HG02798 (cell line): ENCODE results near the gene KCNMB2.
"Not testable (repeated sequence)": the region's sequence is repeated elsewhere in the genome, so short reads cannot be mapped to it uniquely, and the experiment has no call there.

ENCODE experiments used
- ATAC-seq: cut with Tn5 transposase; IDR thresholded peaks from one replicate; pipeline ENCODE4 v1.9.1; 2021; ENCODE audit warnings: mild to moderate bottlenecking; ENCODE audit not compliant: unreplicated experiment, poor library complexity

Gene KCNMB2

DNA sequence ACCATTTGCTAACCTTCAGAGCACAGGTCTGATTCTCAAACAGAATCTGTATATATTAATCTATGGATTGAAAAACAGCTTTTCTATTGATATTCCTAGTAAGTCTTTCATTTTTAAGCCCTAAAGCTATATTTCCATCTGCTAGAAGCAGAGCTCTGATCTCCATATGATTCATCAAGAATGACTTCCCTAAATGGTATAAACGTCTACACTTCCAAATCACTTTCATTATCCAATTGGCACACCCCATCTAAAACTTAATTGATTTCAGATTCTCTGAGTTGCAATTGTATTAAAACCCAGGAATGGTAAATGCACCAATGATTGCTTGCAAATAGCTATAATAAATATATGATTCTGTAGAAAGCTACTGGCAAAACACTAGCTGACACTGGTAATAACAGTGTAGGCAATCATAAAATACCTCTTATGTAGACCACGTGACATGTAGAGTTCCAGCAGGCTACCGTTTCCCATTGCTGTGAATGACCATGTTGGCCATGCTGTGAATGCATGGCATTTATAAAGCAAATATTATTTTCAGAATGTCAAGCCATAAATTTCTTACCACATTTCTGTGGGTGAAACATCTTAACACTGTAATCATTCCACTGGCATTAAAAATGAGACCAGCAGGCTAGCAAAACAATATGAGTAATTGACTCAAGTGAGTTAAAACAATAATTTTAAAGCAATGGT, 309.3 kb downstream of the KCNMB2 start:
- no peak for ATAC-seq

DNA sequence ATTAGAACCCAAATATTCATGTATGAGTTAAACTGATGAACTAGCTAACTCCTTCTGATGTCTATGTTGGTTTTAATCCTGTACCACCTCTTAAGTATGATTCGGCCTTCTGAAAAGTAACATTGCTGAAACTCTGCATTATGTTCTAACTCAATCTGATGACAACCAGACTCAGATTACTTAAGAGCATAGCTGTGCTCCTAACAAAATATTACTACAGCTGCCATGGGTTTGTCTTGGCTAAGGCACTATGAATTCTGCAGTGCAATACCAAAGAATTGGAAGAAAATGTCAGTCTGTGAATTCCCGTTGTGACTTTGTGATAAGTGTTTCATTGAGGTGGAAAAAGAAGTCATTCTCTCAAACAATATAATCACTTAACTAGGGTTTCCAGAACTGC, 311.0 kb downstream of the KCNMB2 start:
- no peak for ATAC-seq

DNA sequence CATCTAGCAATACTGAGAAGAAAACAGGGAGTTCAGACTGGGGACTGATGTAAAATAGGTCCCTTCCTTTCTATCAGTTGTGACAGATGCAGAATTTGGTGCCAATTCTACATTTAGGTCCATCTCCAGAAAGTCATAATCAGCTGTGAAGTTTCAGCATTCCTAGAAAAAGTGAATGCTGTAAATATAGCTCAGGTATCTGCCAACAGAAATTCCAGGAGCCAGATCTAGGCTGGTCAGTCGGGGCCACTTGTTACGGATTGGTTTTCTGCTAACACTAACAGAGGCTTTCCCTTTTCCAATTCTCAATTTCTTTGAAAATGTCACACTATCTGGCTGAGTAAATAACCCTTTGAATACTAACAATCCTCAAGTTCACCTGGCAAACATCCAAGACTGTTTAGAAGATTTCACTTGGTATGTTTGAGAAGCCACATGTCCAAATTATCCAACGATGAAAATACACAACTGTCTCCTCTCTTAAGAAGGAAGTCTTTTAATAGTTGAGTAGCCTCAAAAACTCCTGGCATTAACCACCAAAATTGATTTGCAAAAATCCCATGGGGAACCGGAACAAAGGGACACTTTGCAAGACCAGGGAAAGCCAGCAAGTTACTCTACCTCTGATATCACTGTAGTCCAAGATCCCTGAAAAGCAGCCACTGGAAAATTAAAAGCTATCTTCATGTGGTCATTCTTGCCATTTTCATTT, 313.1 kb downstream of the KCNMB2 start:
- ATAC-seq = no peak

DNA sequence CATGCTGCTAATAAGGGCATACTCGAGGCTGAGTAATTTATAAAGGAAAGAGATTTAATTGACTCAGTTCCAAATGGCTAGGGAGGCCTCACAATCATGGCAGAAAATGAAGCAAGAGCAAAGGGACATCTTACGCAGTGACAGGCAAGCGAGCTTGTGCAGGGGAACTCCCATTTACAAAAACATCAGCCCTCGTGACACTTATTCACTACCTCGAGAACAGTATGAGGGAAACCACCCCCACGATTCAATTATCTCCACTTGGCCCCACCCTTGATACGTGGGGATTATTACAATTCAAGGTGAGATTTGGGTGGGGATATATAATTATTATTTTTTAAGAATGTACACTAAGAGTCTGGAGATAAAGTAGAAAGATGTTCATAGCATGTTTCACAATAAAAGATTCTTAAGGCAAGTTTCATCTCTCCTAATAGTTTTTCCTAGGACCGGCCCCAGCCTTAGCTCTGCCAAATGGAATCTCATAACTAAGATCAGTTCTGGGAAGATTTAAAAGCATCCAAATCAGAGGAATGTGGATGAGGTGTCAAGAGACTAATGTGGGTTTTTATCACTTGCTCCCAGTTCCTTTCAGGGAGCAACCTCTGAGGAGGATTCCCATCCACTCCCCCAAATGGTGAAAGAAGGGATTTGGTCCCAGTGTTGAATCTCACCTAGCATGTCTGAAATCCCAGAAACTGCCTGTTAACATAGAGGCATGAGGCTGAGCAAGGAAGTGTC, 314.4 kb downstream of the KCNMB2 start:
- ATAC-seq = no peak

GRCh38 chr3:178851564-178851963, 315.3 kb downstream of the KCNMB2 start:
- ATAC-seq = no peak

GRCh38 chr3:178856804-178857203, 320.6 kb downstream of the KCNMB2 start:
- no peak for ATAC-seq

GRCh38 chr3:178859386-178859785, 323.1 kb downstream of the KCNMB2 start:
- no peak for ATAC-seq

GRCh38 chr3:178859900-178860436, 323.7 kb downstream of the KCNMB2 start:
- ATAC-seq = not testable (repeated sequence)

GRCh38 chr3:178868681-178869080, 332.4 kb downstream of the KCNMB2 start:
- ATAC-seq = no peak

DNA sequence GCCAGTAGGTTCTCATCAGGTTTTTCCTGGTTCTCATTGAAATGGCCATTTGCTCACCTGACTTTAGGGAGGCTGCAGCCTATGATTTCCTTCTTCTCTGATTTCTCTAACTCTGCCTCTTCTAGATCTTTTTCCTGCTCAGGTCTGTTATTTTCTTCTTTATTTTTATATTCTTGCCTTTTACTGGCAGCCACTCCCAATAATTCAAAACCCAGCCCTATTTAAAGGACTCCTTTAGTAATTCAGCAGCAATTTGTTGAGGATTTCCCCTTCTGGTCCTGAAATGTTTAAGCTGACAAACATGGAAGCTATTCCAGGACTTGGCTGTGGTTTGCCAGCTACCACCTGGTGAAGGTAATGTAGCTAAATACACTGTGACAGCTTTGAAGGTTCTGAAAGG, 333.8 kb downstream of the KCNMB2 start:
- no peak for ATAC-seq

DNA sequence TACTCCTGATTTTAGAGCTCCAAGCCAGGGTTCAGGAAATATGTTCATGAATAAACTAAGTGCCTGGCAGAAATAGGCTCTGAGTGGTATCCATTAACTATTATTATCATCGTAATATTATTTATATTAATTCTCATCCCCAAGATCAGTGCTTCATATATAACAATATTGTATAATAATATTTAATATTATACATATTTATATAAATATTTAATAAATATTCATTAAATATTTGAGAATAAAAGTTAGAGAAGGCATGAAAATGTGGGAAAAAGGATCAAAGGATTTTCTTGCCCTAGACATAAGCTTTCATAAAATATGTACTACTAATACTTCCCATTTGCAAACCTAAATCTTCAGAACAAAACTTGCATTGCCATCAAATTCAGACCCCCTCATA, 338.9 kb downstream of the KCNMB2 start:
- no peak for ATAC-seq

DNA sequence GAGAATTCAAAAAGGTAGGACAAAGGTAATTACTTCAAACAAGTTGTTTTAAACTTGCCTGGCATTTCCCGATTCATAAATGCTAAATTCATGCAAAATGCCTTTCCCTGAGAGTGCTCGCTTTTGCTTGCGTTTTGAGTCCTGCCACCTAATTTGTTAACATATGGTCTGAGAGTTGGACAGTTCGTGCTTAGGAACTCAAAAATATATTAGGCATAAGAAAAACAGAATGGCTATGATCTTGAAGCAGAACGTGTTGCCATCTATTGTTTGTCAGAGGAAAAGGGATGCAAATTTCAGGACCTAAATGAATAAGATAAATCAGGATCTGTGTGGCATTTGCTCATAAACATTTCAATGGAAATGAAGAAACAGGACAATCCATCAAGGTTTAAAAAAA, 339.6 kb downstream of the KCNMB2 start:
- no peak for ATAC-seq

- no peak for ATAC-seq
These were observed 344.0 kb downstream of the KCNMB2 start for GRCh38 chr3:178880274-178880673.
